Thoracic aorta (tissue), 2 donors: Measurements from ENCODE around the gene NEURL1. TPM values are rescaled to one million over a fixed set of nuclear protein-coding genes. Genes with fewer than 3 reads are reported as not detected.

Experiments used
- ATAC-seq: fragments of 150-250 bp; one replicate; pipeline ENCODE4 v1.8.0; 2017; ENCODE audit warnings: low read depth; ENCODE audit not compliant: insufficient number of reproducible peaks, low FRiP score
- DNase-seq: peaks from one replicate; pipeline ENCODE4 v3.0.0-alpha.2; 2020; ENCODE audit warnings: low spot score
- H3K27ac ChIP-seq, 2 donors: fragments of 200-600 bp; sonication (generic); 1 replicate in 1 of 2; 2 replicates in 1 of 2; pipeline ENCODE4 v1.5.1; 2016; ENCODE audit warnings: mild to moderate bottlenecking in 2 of 2, moderate library complexity in 2 of 2
- H3K27me3 ChIP-seq: fragments of 200-600 bp; sonication (generic); replicated peaks from 2 replicates; pipeline ENCODE4 v1.6.0; 2016; ENCODE audit warnings: mild to moderate bottlenecking; ENCODE audit not compliant: insufficient read depth
- H3K36me3 ChIP-seq: fragments of 200-600 bp; sonication (generic); one replicate; pipeline ENCODE4 v1.5.1; 2016
- H3K4me1 ChIP-seq, 2 donors: fragments of 200-600 bp; sonication (generic); 1 replicate in 1 of 2; 2 replicates in 1 of 2; pipeline versions ENCODE4 v1.5.1 to v1.6.0; 2016; ENCODE audit warnings: low read depth in 2 of 2, mild to moderate bottlenecking in 1 of 2; ENCODE audit not compliant: control insufficient read depth in 1 of 2
- H3K4me3 ChIP-seq: fragments of 200-600 bp; sonication (generic); 2 replicates; pipeline ENCODE4 v1.5.1; 2016; ENCODE audit warnings: mild to moderate bottlenecking
- H3K9me3 ChIP-seq: fragments of 200-600 bp; sonication (generic); 2 replicates; pipeline ENCODE4 v1.5.1; 2016
- total RNA-seq, 2 donors: library from RNA; depleted of rRNA; stranded (reverse); fragments of >200 nt; gene quantifications; one replicate each; pipeline versions ENCODE4 v1.1.0 to v1.2.3, GENCODE V29; 2016
- TF ChIP-seq, protein P1 (sequence below): fragments of 200-600 bp; sonication (generic); IDR thresholded peaks from one replicate; pipeline ENCODE4 v1.5.1; 2019; ENCODE audit warnings: antibody characterized with exemption

The NEURL1 gene
- total RNA-seq, 2 donors from 2014 or later: 0.28 TPM; not detected in 1

DNA sequence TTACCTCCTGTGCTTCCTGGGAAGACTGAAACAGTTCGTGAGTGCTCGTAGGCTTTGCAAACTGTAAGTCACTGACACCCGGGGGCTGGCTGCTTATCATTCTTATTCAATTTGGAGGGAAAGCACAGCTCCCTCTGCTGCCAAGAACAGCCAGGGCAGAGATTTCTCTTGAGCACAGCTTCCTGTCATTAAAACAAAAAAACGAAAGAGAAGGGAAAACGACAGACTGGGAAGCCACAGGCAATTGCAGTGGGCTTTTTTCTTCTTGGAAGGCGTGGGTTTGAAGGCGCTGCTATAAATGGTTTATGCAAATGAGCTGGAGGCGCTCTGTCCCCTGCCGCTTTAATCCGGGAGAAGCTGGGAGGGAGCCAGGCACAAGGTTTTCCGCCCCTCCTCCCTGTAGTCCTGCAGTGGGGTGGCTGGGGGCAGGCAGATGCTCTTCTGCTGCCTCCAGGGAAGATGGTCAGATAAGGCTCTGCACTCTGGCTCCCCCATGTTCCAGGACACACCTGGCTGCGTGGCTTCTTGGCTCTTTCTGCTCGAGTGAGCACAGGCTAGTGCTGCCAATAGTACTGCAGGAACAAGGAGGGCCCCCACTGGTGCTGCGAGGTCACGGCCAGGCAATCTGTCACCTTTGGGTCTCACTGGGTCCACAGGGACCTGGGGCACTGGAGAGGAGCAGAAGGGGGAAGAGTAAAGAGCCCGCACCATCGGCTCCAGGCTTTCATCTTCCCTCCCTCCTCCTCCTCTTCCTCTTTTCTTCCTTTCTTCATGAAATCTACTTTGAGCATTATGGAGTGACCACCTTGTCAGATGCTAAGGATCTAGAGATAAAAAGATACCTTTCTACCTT lies 49.5 kb downstream of the NEURL1 start:
- H3K9me3 ChIP-seq: no peaks in the 10 kb centered on the region
- H3K4me3 ChIP-seq: peak overlapping the region; percentile 70
- ATAC-seq (no peak), DNase-seq (no peak)
- TF ChIP-seq, protein P1, sequence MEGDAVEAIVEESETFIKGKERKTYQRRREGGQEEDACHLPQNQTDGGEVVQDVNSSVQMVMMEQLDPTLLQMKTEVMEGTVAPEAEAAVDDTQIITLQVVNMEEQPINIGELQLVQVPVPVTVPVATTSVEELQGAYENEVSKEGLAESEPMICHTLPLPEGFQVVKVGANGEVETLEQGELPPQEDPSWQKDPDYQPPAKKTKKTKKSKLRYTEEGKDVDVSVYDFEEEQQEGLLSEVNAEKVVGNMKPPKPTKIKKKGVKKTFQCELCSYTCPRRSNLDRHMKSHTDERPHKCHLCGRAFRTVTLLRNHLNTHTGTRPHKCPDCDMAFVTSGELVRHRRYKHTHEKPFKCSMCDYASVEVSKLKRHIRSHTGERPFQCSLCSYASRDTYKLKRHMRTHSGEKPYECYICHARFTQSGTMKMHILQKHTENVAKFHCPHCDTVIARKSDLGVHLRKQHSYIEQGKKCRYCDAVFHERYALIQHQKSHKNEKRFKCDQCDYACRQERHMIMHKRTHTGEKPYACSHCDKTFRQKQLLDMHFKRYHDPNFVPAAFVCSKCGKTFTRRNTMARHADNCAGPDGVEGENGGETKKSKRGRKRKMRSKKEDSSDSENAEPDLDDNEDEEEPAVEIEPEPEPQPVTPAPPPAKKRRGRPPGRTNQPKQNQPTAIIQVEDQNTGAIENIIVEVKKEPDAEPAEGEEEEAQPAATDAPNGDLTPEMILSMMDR: no peak
- H3K4me1 ChIP-seq: peaks cover 4 to 7% of the 10 kb centered on the region in 2 donors
- H3K27me3 ChIP-seq: no peaks in the 10 kb centered on the region
- no peaks in the 10 kb centered on the region for H3K36me3 ChIP-seq
- no peak overlapping the region for H3K27ac ChIP-seq

DNA sequence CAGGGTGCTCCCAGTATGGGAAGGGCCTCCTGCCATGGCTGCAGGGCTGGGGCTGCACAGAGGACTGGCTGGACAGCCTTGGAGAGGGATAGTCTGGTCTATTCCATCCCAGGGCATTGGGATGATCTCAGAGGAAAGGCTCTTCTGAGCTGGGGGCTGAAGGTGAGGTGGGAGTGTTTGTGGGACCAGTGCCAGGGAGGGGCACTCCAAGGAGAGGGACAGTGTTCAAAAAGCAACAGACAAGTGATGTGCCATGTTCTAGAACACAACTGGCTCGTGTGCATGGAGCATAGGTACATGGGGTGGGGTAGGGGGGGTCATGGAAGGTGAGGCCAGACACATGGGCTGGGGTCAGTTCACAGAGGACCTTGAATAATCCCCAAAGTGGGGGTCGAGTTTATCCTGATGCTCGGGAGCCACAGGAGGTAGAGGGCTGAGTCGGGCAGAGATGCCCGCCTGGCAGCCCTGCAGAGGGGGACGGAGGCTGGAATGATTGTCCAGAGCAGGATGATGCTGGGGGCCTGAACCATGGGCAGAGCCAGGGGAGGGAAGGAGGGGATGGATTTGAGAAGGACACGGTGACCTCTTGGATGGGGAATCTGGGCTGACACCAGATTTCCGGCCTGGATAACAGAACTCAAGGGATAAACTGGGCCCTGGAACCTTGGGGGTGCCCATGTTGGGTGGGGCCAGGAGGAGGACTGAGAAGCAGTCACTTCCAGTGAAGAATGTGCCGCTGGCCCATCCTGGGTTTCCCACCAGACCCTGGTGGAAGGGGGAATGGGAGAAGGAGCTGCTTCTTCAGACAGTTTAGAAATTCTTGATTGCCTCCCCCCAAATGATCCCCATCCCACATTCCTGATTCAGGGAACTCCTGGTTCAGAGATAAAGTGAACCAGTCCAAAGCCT lies 50.4 kb downstream of the NEURL1 start:
- Histone ChIP-seq H3K27me3 (no peaks in the 10 kb centered on the region), H3K4me3 (no peak overlapping the region), H3K36me3 (no peaks in the 10 kb centered on the region), H3K27ac (no peak overlapping the region), H3K4me1 (peaks cover 4 to 7% of the 10 kb centered on the region in 2 donors), H3K9me3 (no peaks in the 10 kb centered on the region)
- DNase-seq (no peak), ATAC-seq (no peak)
- TF ChIP-seq, protein P1: no peak

DNA sequence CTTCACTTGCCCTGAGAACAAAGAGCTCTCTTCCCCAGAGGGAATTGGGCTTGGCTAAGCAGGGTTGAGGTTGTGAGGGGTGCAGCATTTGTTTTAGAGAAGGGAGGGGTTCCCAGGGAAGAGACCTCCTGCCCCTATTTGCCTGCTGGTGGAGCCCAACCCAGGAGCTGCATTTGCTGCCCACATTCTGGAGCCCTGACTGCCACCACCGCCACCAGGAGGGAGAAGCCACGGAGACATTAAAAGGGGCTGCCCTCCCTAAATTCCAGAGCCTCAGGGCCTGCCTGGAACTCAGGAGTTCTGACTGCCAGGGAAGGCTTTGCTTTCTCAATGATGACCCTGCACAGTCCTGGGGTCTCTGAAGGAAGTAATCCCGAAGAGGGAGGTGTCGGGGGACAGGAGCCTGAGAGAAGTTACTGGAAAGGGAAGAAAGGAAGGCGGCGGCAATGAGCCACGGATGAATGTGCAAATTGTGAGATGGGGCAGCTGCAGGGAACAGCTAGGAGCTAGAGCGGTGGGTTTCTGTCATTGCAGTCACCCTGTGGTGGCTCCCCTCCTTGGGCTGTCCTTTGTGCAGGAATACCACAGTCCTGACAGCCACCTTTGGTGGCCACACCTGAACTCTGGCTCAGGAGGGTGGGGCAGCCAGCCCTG lies 51.3 kb downstream of the NEURL1 start:
- Histone ChIP-seq H3K9me3 (no peaks in the 10 kb centered on the region), H3K4me3 (no peak overlapping the region), H3K27ac (no peak overlapping the region), H3K4me1 (peaks cover 4 to 7% of the 10 kb centered on the region in 2 donors), H3K27me3 (no peaks in the 10 kb centered on the region), H3K36me3 (no peaks in the 10 kb centered on the region)
- DNase-seq (no peak), ATAC-seq (no peak)
- TF ChIP-seq, protein P1: no peak

DNA sequence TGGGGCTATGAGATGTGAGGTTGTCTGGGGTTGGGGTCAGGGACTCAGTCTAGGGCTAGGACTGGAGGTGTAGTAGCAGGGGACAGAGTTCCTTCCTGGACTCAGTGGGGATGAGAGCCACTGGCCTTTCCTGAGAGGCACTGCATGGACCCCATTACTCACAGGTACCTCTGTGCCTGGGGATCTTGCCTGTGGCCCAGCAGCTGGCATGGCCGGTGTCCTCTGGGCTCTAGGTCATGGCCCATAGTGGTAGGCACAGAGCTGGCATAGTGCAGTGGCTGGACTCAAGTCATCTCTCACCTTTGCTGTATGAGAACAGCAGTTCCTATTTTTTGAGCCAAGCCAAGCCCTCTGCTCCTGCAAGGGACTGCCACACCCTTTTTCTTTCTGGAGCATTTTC lies 51.9 kb downstream of the NEURL1 start:
- H3K4me1 ChIP-seq: peaks cover 4 to 7% of the 10 kb centered on the region in 2 donors
- no peak for ATAC-seq
- DNase-seq: no peak

More for the DNA sequence above, 51.9 kb downstream of the NEURL1 start:
- H3K9me3 ChIP-seq: no peaks in the 10 kb centered on the region
- no peak overlapping the region for H3K4me3 ChIP-seq
- TF ChIP-seq, protein P1: no peak
- H3K36me3 ChIP-seq: no peaks in the 10 kb centered on the region
- H3K27ac ChIP-seq: no peak overlapping the region
- no peaks in the 10 kb centered on the region for H3K27me3 ChIP-seq
